Karpas-422 (cell line): ENCODE results near the gene HMGN3. TPM values are rescaled to one million over a fixed set of nuclear protein-coding genes. Genes with fewer than 3 reads are reported as not detected.

Source experiments
- DNase-seq: peaks from one replicate; pipeline ENCODE4 v3.0.0-alpha.2; 2015
- H2AFZ ChIP-seq: fragments of 200-600 bp; sonication (generic); 2 replicates; pipeline ENCODE4 v1.6.1; 2014; ENCODE audit warnings: antibody characterized with exemption, low read length, mixed read lengths
- H3K27ac ChIP-seq: fragments of 200-600 bp; sonication (generic); 2 replicates; pipeline ENCODE4 v1.5.1; 2014; ENCODE audit warnings: mild to moderate bottlenecking, low read length, moderate library complexity
- H3K27me3 ChIP-seq: fragments of 200-600 bp; sonication (generic); 2 replicates; pipeline ENCODE4 v1.6.1; 2014; ENCODE audit warnings: low read length, mixed read lengths
- H3K36me3 ChIP-seq: fragments of 200-600 bp; sonication (generic); 2 replicates; pipeline ENCODE4 v1.6.1; 2014; ENCODE audit warnings: low read length, mixed read lengths; ENCODE audit not compliant: insufficient read depth
- H3K4me1 ChIP-seq: fragments of 200-600 bp; sonication (generic); 2 replicates; pipeline ENCODE4 v1.6.1; 2014; ENCODE audit warnings: mild to moderate bottlenecking, low read length, mixed read lengths
- H3K4me2 ChIP-seq: fragments of 200-600 bp; sonication (generic); 2 replicates; pipeline ENCODE4 v1.6.1; 2014; ENCODE audit warnings: low read length, low read depth, mild to moderate bottlenecking; ENCODE audit not compliant: poor library complexity, severe bottlenecking
- H3K4me3 ChIP-seq: fragments of 200-600 bp; sonication (generic); 2 replicates; pipeline ENCODE4 v1.5.1; 2014; ENCODE audit warnings: mild to moderate bottlenecking, antibody characterized with exemption, low read length, mixed read lengths
- H3K79me2 ChIP-seq: fragments of 200-600 bp; sonication (generic); 2 replicates; pipeline ENCODE4 v1.6.1; 2014; ENCODE audit warnings: mild to moderate bottlenecking, low read length, mixed read lengths
- H3K9ac ChIP-seq: fragments of 200-600 bp; sonication (generic); 2 replicates; pipeline ENCODE4 v1.6.0; 2014; ENCODE audit warnings: low read length
- H3K9me2 ChIP-seq: fragments of 200-600 bp; sonication (generic), shearing (Covaris generic); replicated peaks from 2 replicates; pipeline ENCODE4 v1.6.0; 2014; ENCODE audit warnings: mild to moderate bottlenecking, low read length, moderate library complexity; ENCODE audit not compliant: insufficient read depth
- H3K9me3 ChIP-seq: fragments of 300-700, 200-600 bp; sonication (generic); 2 replicates; pipeline ENCODE4 v1.6.1; 2014; ENCODE audit warnings: low read length, mixed read lengths
- H4K20me1 ChIP-seq: fragments of 200-600 bp; sonication (generic); 2 replicates; pipeline ENCODE4 v1.6.1; 2014; ENCODE audit warnings: mild to moderate bottlenecking, antibody characterized with exemption, low read length, low read depth; ENCODE audit not compliant: insufficient read depth
- total RNA-seq: library from RNA; depleted of rRNA; stranded (reverse); fragments of >200 nt; shearing (Covaris generic); gene quantifications from 2 replicates; pipeline ENCODE4 v1.2.3, GENCODE V29; 2014; ENCODE audit warnings: low replicate concordance

HMGN3 gene
- total RNA-seq, 1 experiment from 2014 or later = 125 TPM

- no peak overlapping the region for H3K9ac ChIP-seq
- H2AFZ ChIP-seq = no peak overlapping the region
- no peaks in the 10 kb centered on the region for H4K20me1 ChIP-seq
- no peak overlapping the region for H3K27ac ChIP-seq
- H3K36me3 ChIP-seq = no peaks in the 10 kb centered on the region
- H3K4me2 ChIP-seq = no peak overlapping the region
- no peaks in the 10 kb centered on the region for H3K9me2 ChIP-seq
- no peak overlapping the region for H3K4me3 ChIP-seq
- H3K4me1 ChIP-seq = no peaks in the 10 kb centered on the region
- H3K9me3 ChIP-seq = no peaks in the 10 kb centered on the region
- H3K79me2 ChIP-seq = no peaks in the 10 kb centered on the region
- no peak for DNase-seq
- no peaks in the 10 kb centered on the region for H3K27me3 ChIP-seq
Measured at GRCh38 chr6:79188885-79189480, 45.5 kb downstream of the HMGN3 start.

DNA sequence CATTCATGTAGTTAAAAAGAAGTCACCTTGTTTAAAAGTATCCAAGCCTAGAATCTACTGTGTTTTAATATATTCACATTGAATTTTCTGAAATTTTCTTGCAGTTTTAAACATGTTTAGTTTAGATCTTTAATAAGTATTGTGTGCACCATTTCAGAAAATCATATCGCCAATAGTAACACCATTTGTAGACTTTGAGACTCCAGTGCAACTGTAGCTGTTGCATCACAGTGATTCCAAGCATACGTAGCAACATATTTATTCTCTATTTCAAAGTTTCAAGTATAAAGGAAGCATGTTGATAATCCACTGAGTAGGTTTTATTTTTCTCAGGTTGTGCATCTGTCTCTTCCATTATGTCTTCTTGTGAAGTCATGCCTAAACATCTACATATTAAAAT, 46.4 kb downstream of the HMGN3 start:
- Histone ChIP-seq H2AFZ (no peak overlapping the region), H3K9ac (no peak overlapping the region), H3K27ac (no peak overlapping the region), H3K9me2 (no peaks in the 10 kb centered on the region), H3K27me3 (no peaks in the 10 kb centered on the region), H3K79me2 (no peaks in the 10 kb centered on the region), H3K9me3 (no peaks in the 10 kb centered on the region), H3K4me1 (no peaks in the 10 kb centered on the region), H3K4me3 (no peak overlapping the region), H3K36me3 (no peaks in the 10 kb centered on the region), H4K20me1 (no peaks in the 10 kb centered on the region), H3K4me2 (no peak overlapping the region)
- DNase-seq = no peak

DNA sequence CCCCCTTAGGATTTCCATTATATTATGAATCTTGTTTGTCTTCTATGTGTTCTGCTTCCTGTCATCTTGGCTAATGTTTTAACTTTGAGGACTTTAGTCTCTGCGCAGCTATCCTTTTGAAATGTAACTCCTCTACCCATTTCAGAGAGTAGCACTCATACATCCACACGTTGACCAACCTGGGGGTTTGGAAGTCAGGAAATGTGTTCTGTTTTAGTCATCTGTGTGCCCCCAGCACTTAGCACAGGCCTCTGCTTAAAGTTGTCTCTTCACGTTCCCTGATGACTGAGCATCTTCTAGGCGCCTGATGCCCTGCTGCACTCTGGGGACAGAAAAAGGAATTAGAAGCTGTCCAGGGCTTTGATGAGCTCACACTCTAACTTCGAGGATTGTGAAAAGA, 47.9 kb downstream of the HMGN3 start:
- Histone ChIP-seq H2AFZ (no peak overlapping the region), H4K20me1 (no peaks in the 10 kb centered on the region), H3K4me1 (no peaks in the 10 kb centered on the region), H3K36me3 (no peaks in the 10 kb centered on the region), H3K4me3 (no peak overlapping the region), H3K9ac (no peak overlapping the region), H3K9me3 (no peaks in the 10 kb centered on the region), H3K4me2 (no peak overlapping the region), H3K79me2 (no peaks in the 10 kb centered on the region), H3K27me3 (no peaks in the 10 kb centered on the region), H3K27ac (no peak overlapping the region), H3K9me2 (no peaks in the 10 kb centered on the region)
- no peak for DNase-seq

GRCh38 chr6:79184641-79185040, 49.8 kb downstream of the HMGN3 start:
- H3K4me2 ChIP-seq = no peak overlapping the region
- no peaks in the 10 kb centered on the region for H4K20me1 ChIP-seq
- H2AFZ ChIP-seq = no peak overlapping the region
- no peaks in the 10 kb centered on the region for H3K36me3 ChIP-seq
- no peak overlapping the region for H3K9ac ChIP-seq
- H3K4me3 ChIP-seq = no peak overlapping the region
- H3K79me2 ChIP-seq = no peaks in the 10 kb centered on the region
- no peaks in the 10 kb centered on the region for H3K9me2 ChIP-seq
- DNase-seq = no peak
- H3K27me3 ChIP-seq = no peaks in the 10 kb centered on the region
- no peaks in the 10 kb centered on the region for H3K9me3 ChIP-seq
- H3K4me1 ChIP-seq = no peaks in the 10 kb centered on the region
- H3K27ac ChIP-seq = no peak overlapping the region

GRCh38 chr6:79184086-79184485, 50.4 kb downstream of the HMGN3 start:
- Histone ChIP-seq H3K4me3 (no peak overlapping the region), H3K36me3 (no peaks in the 10 kb centered on the region), H3K9me2 (no peaks in the 10 kb centered on the region), H3K4me2 (no peak overlapping the region), H2AFZ (no peak overlapping the region), H3K79me2 (no peaks in the 10 kb centered on the region), H3K9me3 (no peaks in the 10 kb centered on the region), H3K27me3 (no peaks in the 10 kb centered on the region), H3K4me1 (no peaks in the 10 kb centered on the region), H3K9ac (no peak overlapping the region), H4K20me1 (no peaks in the 10 kb centered on the region), H3K27ac (no peak overlapping the region)
- no peak for DNase-seq

DNA sequence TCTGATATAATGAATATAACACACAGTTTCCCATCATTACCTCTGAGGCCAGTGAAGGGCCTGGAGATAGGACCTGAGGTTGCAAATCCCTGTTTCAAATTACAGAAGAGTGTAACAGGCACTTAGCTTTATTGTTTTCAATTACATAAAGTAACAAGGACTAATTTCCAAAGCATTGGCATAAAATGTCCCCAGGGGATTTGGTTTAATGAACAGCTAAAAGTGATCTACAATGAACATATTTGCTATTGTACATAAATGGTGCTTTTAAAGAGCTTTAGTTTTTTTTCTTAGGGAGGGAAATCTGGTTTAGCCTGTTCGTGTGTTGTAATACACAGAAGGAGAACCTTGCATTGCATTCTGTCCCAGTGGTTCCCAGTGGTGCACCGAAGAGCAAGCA, 54.4 kb downstream of the HMGN3 start:
- Histone ChIP-seq H3K4me2 (no peak overlapping the region), H2AFZ (no peak overlapping the region), H3K9ac (no peak overlapping the region), H3K4me3 (no peak overlapping the region), H3K36me3 (no peaks in the 10 kb centered on the region), H3K27me3 (no peaks in the 10 kb centered on the region), H3K27ac (no peak overlapping the region), H3K4me1 (no peaks in the 10 kb centered on the region), H3K9me3 (no peaks in the 10 kb centered on the region), H3K9me2 (no peaks in the 10 kb centered on the region), H4K20me1 (no peaks in the 10 kb centered on the region), H3K79me2 (no peaks in the 10 kb centered on the region)
- DNase-seq = no peak

DNA sequence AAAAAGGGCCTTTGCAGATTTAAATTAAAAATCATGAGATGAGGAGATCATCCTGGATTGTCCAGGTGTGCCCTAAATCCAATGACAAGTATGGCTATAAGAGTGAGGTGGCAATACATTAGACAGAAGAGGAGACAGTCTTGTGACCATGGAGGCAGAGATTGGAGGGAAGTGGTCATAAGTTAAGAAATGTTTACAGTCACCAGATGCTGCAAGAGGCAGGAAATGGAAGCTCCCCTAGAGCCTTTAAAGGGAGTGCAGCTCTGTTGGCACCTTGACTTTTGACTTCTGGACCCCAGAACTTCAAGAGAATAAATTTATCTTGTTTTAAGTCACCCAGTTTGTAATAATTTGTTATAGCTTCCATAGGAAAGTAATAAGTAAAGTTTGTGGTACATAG, 61.1 kb downstream of the HMGN3 start:
- no peak overlapping the region for H3K4me2 ChIP-seq
- no peaks in the 10 kb centered on the region for H3K9me3 ChIP-seq
- H4K20me1 ChIP-seq = no peaks in the 10 kb centered on the region
- no peak overlapping the region for H3K9ac ChIP-seq
- H3K4me1 ChIP-seq = no peaks in the 10 kb centered on the region
- no peaks in the 10 kb centered on the region for H3K9me2 ChIP-seq
- H3K36me3 ChIP-seq = no peaks in the 10 kb centered on the region
- H2AFZ ChIP-seq = no peak overlapping the region
- H3K4me3 ChIP-seq = no peak overlapping the region
- H3K79me2 ChIP-seq = no peaks in the 10 kb centered on the region
- no peaks in the 10 kb centered on the region for H3K27me3 ChIP-seq
- H3K27ac ChIP-seq = no peak overlapping the region
- DNase-seq = no peak

GRCh38 chr6:79170959-79171358, 63.5 kb downstream of the HMGN3 start:
- Histone ChIP-seq H3K9me3 (no peaks in the 10 kb centered on the region), H3K9me2 (no peaks in the 10 kb centered on the region)

DNA sequence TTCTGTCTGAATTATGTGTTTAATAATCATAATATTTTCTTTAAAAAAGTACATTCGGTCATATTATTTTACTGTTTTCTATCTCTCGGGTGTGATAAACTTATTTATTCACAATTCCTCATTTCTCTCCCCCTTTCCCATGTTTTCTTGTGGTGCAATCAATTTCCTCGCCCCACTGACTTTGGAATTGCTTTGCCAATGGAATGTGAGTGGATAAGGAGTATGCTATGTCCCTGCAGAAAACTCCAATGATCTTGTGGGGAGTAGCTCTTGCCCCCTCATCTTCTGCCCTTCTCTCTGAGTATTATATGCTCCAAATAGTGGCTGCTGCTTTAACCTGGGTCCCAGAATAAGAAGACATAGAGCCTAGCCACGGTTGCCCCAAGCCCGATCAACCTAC, 64.1 kb downstream of the HMGN3 start:
- Histone ChIP-seq H3K9me2 (no peaks in the 10 kb centered on the region), H3K9ac (no peak overlapping the region), H3K27ac (no peak overlapping the region), H3K27me3 (no peaks in the 10 kb centered on the region), H3K79me2 (no peaks in the 10 kb centered on the region), H3K36me3 (no peaks in the 10 kb centered on the region), H2AFZ (no peak overlapping the region), H3K4me3 (no peak overlapping the region), H3K4me1 (no peaks in the 10 kb centered on the region), H3K9me3 (no peaks in the 10 kb centered on the region), H4K20me1 (no peaks in the 10 kb centered on the region), H3K4me2 (no peak overlapping the region)
- no peak for DNase-seq

More at GRCh38 chr6:79170959-79171358, 63.5 kb downstream of the HMGN3 start:
- Histone ChIP-seq H3K9ac (no peak overlapping the region), H3K4me2 (no peak overlapping the region), H3K27me3 (no peaks in the 10 kb centered on the region), H3K36me3 (no peaks in the 10 kb centered on the region), H3K4me1 (no peaks in the 10 kb centered on the region), H4K20me1 (no peaks in the 10 kb centered on the region), H3K4me3 (no peak overlapping the region), H3K27ac (no peak overlapping the region), H3K79me2 (no peaks in the 10 kb centered on the region), H2AFZ (no peak overlapping the region)
- DNase-seq = no peak
